H1 (cell line): ENCODE measurements around the gene CROCC. TPM values are rescaled to one million over a fixed set of nuclear protein-coding genes. Genes with fewer than 3 reads are reported as not detected.
A peak's percentile ranks its signal among the peaks of the same experiment; 100 is the strongest.

Experiments
- CTCF ChIA-PET: fragments of 300-600 bp; sonication (Branson Sonifier 250); formaldehyde crosslinking; loops from one replicate; lab custom pipeline; 2021; ENCODE audit not compliant: partially characterized antibody; lab: Charles Lee
- POLR2A ChIA-PET: fragments of 300-600 bp; sonication (Branson Sonifier 250); formaldehyde crosslinking; loops from one replicate; lab custom pipeline; 2021; ENCODE audit warnings: inconsistent platforms; ENCODE audit not compliant: partially characterized antibody; lab: Charles Lee
- DNase-seq, 2 experiments: peaks; one replicate each; pipeline versions ENCODE4 v3.0.0 to v3.0.0-alpha.2; 2010 to 2022; ENCODE audit warnings: low spot score in 2 of 2, low read depth in 1 of 2, mixed read lengths in 1 of 2
- FAIRE-seq: peaks from 2 replicates; lab custom pipeline; 2011; peaks lifted over from hg19 to GRCh38; lab: Jason Lieb, UNC
- H2AFZ ChIP-seq: 2 replicates; pipeline ENCODE4 v1.8.1; 2012; ENCODE audit warnings: low read length, inconsistent platforms
- H2AK5ac ChIP-seq: 2 replicates; pipeline ENCODE4 v1.6.1; 2013; ENCODE audit warnings: low read depth, low read length
- H2BK120ac ChIP-seq: replicated peaks from 2 replicates; pipeline ENCODE3; 2013; ENCODE audit warnings: low read depth, low read length, inconsistent platforms
- H2BK12ac ChIP-seq: 2 replicates; pipeline ENCODE4 v1.6.1; 2013; ENCODE audit warnings: low read depth, low read length
- H2BK15ac ChIP-seq: 2 replicates; pipeline ENCODE4 v1.6.1; 2013; ENCODE audit warnings: low read length
- H2BK20ac ChIP-seq: 2 replicates; pipeline ENCODE4 v1.6.1; 2013; ENCODE audit warnings: low read length
- H2BK5ac ChIP-seq: 2 replicates; pipeline ENCODE4 v1.6.1; 2013; ENCODE audit warnings: low read depth, low read length
- H3K14ac ChIP-seq: 2 replicates; pipeline ENCODE4 v1.6.1; 2013; ENCODE audit warnings: inconsistent platforms; ENCODE audit not compliant: insufficient read length
- H3K18ac ChIP-seq: 2 replicates; pipeline ENCODE4 v1.6.1; 2013; ENCODE audit warnings: low read length; ENCODE audit errors: extremely low read depth
- H3K23ac ChIP-seq: 2 replicates; pipeline ENCODE4 v1.6.1; 2013; ENCODE audit warnings: inconsistent platforms; ENCODE audit not compliant: insufficient read length
- H3K23me2 ChIP-seq: 2 replicates; pipeline ENCODE4 v1.6.1; 2013; ENCODE audit warnings: low read depth, low read length
- H3K27ac ChIP-seq: 2 replicates; pipeline ENCODE4 v1.6.1; 2011; ENCODE audit warnings: low read depth, low read length, inconsistent platforms
- H3K27me3 ChIP-seq, 4 experiments: replicated peaks in 1 of 4; 1 replicate in 1 of 4; 2 replicates in 3 of 4; pipeline versions ENCODE4 v1.6.1 to v1.8.1; 2011 to 2013; ENCODE audit warnings: low read length in 3 of 4, mild to moderate bottlenecking in 3 of 4, inconsistent platforms in 2 of 4, mixed read lengths in 2 of 4, moderate library complexity in 1 of 4; ENCODE audit not compliant: control insufficient read depth in 3 of 4, insufficient read depth in 3 of 4; ENCODE audit errors: extremely low read depth in 1 of 4
- H3K36me3 ChIP-seq, 4 experiments: 2 replicates each; pipeline versions ENCODE4 v1.6.1 to v1.8.1; 2011 to 2013; ENCODE audit warnings: mild to moderate bottlenecking in 4 of 4, low read length in 3 of 4, moderate library complexity in 2 of 4, control low read depth in 1 of 4, inconsistent platforms in 1 of 4; ENCODE audit not compliant: insufficient read depth in 4 of 4, control insufficient read depth in 2 of 4
- H3K4ac ChIP-seq: replicated peaks from 2 replicates; pipeline ENCODE3; 2013; ENCODE audit warnings: low read length, low read depth, mixed read lengths, inconsistent platforms; ENCODE audit not compliant: insufficient read length
- H3K4me1 ChIP-seq, 4 experiments: replicated peaks in 1 of 4; 1 replicate in 1 of 4; 2 replicates in 3 of 4; pipeline versions ENCODE4 v1.6.1 to v1.8.1; 2011 to 2013; ENCODE audit warnings: low read length in 3 of 4, inconsistent platforms in 2 of 4, mixed read lengths in 1 of 4; ENCODE audit not compliant: insufficient read depth in 4 of 4, control insufficient read depth in 3 of 4
- H3K4me2 ChIP-seq, 2 experiments: 2 replicates each; pipeline versions ENCODE4 v1.6.1 to v1.8.1; 2011 to 2013; ENCODE audit warnings: low read depth in 2 of 2, low read length in 2 of 2, control low read depth in 1 of 2, inconsistent platforms in 1 of 2, mild to moderate bottlenecking in 1 of 2; ENCODE audit not compliant: insufficient read depth in 1 of 2
- H3K4me3 ChIP-seq, 4 experiments: fragments of 200-600, 300-600 bp in 1 of 4; sonication (generic), shearing (Covaris generic), sonication (Bioruptor Twin) in 1 of 4; 2 replicates each; pipeline versions ENCODE4 v1.5.1 to v1.8.1; 2011 to 2016; ENCODE audit warnings: low read length in 4 of 4, low read depth in 3 of 4, control low read depth in 2 of 4, inconsistent platforms in 2 of 4, mild to moderate bottlenecking in 2 of 4, mixed read lengths in 1 of 4, moderate library complexity in 1 of 4; ENCODE audit not compliant: insufficient read depth in 2 of 4; ENCODE audit errors: extremely low read depth in 1 of 4
- H3K56ac ChIP-seq: replicated peaks from 2 replicates; pipeline ENCODE3; 2013; ENCODE audit warnings: low read depth, mild to moderate bottlenecking, mixed read lengths, low read length, inconsistent platforms; ENCODE audit not compliant: insufficient read length
- H3K79me1 ChIP-seq: 2 replicates; pipeline ENCODE4 v1.6.1; 2013; ENCODE audit warnings: low read depth, low read length, control low read depth
- H3K79me2 ChIP-seq, 2 experiments: 2 replicates each; pipeline versions ENCODE4 v1.6.1 to v1.8.1; 2012 to 2013; ENCODE audit warnings: low read length in 2 of 2, mild to moderate bottlenecking in 2 of 2, inconsistent platforms in 1 of 2; ENCODE audit not compliant: insufficient read depth in 2 of 2, control insufficient read depth in 1 of 2
- H3K9ac ChIP-seq, 4 experiments: replicated peaks in 1 of 4; 1 replicate in 1 of 4; 2 replicates in 3 of 4; pipeline versions ENCODE4 v1.6.1 to v1.8.1; 2011 to 2013; ENCODE audit warnings: low read depth in 3 of 4, low read length in 3 of 4, control low read depth in 2 of 4, mild to moderate bottlenecking in 2 of 4, moderate library complexity in 2 of 4, inconsistent platforms in 1 of 4; ENCODE audit errors: extremely low read depth in 1 of 4
- H3K9me3 ChIP-seq, 2 experiments: 2 replicates each; pipeline versions ENCODE4 v1.6.1 to v1.8.1; 2012 to 2013; ENCODE audit warnings: mild to moderate bottlenecking in 2 of 2, moderate library complexity in 2 of 2, control low read depth in 1 of 2, inconsistent platforms in 1 of 2, low read depth in 1 of 2, low read length in 1 of 2, mixed read lengths in 1 of 2; ENCODE audit not compliant: insufficient read depth in 2 of 2
- H4K20me1 ChIP-seq, 2 experiments: replicated peaks in 1 of 2; 2 replicates each; pipeline versions ENCODE3 to v1.8.1; 2011 to 2013; ENCODE audit warnings: inconsistent platforms in 2 of 2, low read length in 2 of 2, mild to moderate bottlenecking in 1 of 2; ENCODE audit not compliant: insufficient read depth in 2 of 2, control insufficient read depth in 1 of 2
- H4K5ac ChIP-seq: 2 replicates; pipeline ENCODE4 v1.6.1; 2013; ENCODE audit warnings: low read length, low read depth, mixed read lengths, inconsistent platforms; ENCODE audit not compliant: insufficient read length
- H4K8ac ChIP-seq: 2 replicates; pipeline ENCODE4 v1.8.0; 2013; ENCODE audit warnings: mild to moderate bottlenecking, moderate library complexity, low read length, inconsistent platforms; ENCODE audit not compliant: insufficient read depth; ENCODE audit errors: extremely low read depth
- H4K91ac ChIP-seq: replicated peaks from 2 replicates; pipeline ENCODE3; 2013; ENCODE audit warnings: low read length, mixed read lengths, inconsistent platforms; ENCODE audit not compliant: insufficient read length
- ATF2 ChIP-seq: IDR thresholded peaks from 2 replicates; pipeline ENCODE4 v1.6.1; 2012; ENCODE audit warnings: low read length, inconsistent platforms
- CHD1 ChIP-seq: IDR thresholded peaks from 2 replicates; pipeline ENCODE4 v1.6.1; 2012; ENCODE audit warnings: low read depth, low read length, improper control_type of control experiment
- EZH2 ChIP-seq: fragments of 200-600 bp; sonication (generic); IDR thresholded peaks from 2 replicates; pipeline ENCODE4 v1.7.1; 2012; ENCODE audit warnings: low read depth, mild to moderate bottlenecking, moderate library complexity, low read length, inconsistent platforms; ENCODE audit not compliant: severe bottlenecking
- GTF2F1 ChIP-seq: IDR thresholded peaks from 2 replicates; pipeline ENCODE4 v1.6.1; 2012; ENCODE audit warnings: low read depth, low read length, improper control_type of control experiment, borderline replicate concordance
- KDM1A ChIP-seq: fragments of 200-600, 300-600 bp; sonication (generic); IDR thresholded peaks from 2 replicates; pipeline ENCODE4 v1.7.1; 2016; ENCODE audit warnings: mild to moderate bottlenecking, low read length, borderline replicate concordance
- RAD21 ChIP-seq, 2 experiments: IDR thresholded peaks in 1 of 2; conservative IDR thresholded peaks in 1 of 2; 2 replicates each; pipeline ENCODE4 v1.6.1; 2011; ENCODE audit warnings: low read depth in 2 of 2, low read length in 2 of 2, improper control_type of control experiment in 1 of 2, inconsistent platforms in 1 of 2, mild to moderate bottlenecking in 1 of 2, moderate library complexity in 1 of 2
- RNF2 ChIP-seq: fragments of 200-900, 300-1000 bp; sonication (generic); IDR thresholded peaks from 2 replicates; pipeline ENCODE4 v1.7.1; 2016; ENCODE audit warnings: borderline replicate concordance, low read depth, mild to moderate bottlenecking, antibody characterized with exemption, low read length; ENCODE audit not compliant: poor library complexity, severe bottlenecking; ENCODE audit errors: missing control alignments
- SIX5 ChIP-seq: IDR thresholded peaks from 2 replicates; pipeline ENCODE4 v1.6.1; 2011; ENCODE audit warnings: mild to moderate bottlenecking, low read depth, low read length
- SP1 ChIP-seq: IDR thresholded peaks from 2 replicates; pipeline ENCODE4 v1.6.1; 2011; ENCODE audit warnings: low read depth, low read length
- WGBS, 2 experiments: shearing (Covaris generic) in 1 of 2; methylation state at CpG; one replicate each; pipeline versions ENCODE4 v1.1.6 to v1.1.7; 2013 to 2015; ENCODE audit warnings: low lambda C conversion rate in 2 of 2, mixed read lengths in 2 of 2, inconsistent platforms in 1 of 2, low coverage in 1 of 2, missing lambda C conversion rate in 1 of 2; ENCODE audit not compliant: insufficient replicate concordance in 2 of 2, insufficient coverage in 1 of 2, insufficient read length in 1 of 2; ENCODE audit errors: extremely low coverage in 1 of 2, missing lambda C conversion rate in 1 of 2; 5-methylcytosine and 5-hydroxymethylcytosine counted together
- polyA plus RNA-seq, 7 experiments: library from polyadenylated mRNA; depleted of rRNA in 3 of 7; stranded (reverse) in 5 of 7; unstranded in 2 of 7; fragments of >200 nt in 5 of 7; fragments of 200-250 nt in 2 of 7; gene quantifications; 1 replicate in 5 of 7; 2 replicates in 1 of 7; 4 replicates in 1 of 7; pipeline versions ENCODE4 v1.2.1 to v1.2.3, GENCODE V29; 2011 to 2013; ENCODE audit warnings: missing spikeins in 2 of 7, mixed read lengths in 2 of 7
- total RNA-seq: library from RNA; stranded (reverse); fragmentation: NEBNext Ultra II Directional; extraction: Animal tissue kit (Norgen Biotek cat#: 25700); gene quantifications from 2 replicates; pipeline ENCODE4 v1.2.1, GENCODE V29; 2021
- TF ChIP-seq, protein P1 (sequence below): IDR thresholded peaks from 2 replicates; pipeline ENCODE4 v1.6.1; 2012; ENCODE audit warnings: inconsistent platforms

Gene CROCC
- total and polyA plus RNA-seq, 2 of the 8 experiments (the other 6 are each of a cell fraction or from before 2014, with no cell fraction given), result 12.1 to 39.5 TPM

DNA sequence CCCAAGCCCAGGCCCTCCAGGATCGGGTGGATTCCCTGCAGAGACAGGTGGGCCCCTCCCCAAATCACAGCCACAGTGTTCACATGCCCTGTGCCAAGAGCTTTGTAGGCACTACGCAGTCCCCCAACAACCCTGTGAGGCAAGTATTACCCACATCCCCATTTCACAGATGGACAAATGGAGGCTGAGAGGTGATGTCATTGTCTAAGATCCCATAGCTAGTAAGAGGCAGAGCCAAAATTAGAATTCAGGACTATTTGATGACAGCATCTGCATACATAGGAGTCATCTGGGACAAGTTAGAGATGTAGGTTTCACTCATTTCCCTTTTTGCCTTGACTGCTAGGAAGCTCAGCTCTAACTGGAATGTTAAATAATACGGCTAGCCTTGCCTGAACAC, 46.6 kb downstream of the CROCC start:
- no peaks in the 10 kb centered on the region for H3K79me1 ChIP-seq
- H3K36me3 ChIP-seq, result peaks cover 7 to 35% (median 20%) of the 10 kb centered on the region in 4 experiments; a peak in 7 of 8 replicates
- ChIA-PET CTCF (interaction anchor here (0.6 to 14.3 kb wide), 5 partner anchors 16 to 1499 kb away, joined by 3 to 267 read pairs (median 5); partner anchors contain the start of gene MFAP2), POLR2A (interaction anchor here (0.6 to 9.5 kb wide), 4 partner anchors 8 to 673 kb away, joined by 3 to 92 read pairs (median 4); partner anchors contain the start of gene MFAP2)
- no peaks in the 10 kb centered on the region for H3K9me3 ChIP-seq
- DNase-seq, result no peak
- H4K8ac ChIP-seq, result no peak overlapping the region
- H4K91ac ChIP-seq, result no peak overlapping the region
- H3K79me2 ChIP-seq, result no peaks in the 10 kb centered on the region
- H2BK15ac ChIP-seq, result no peak overlapping the region
- no peak overlapping the region for H3K14ac ChIP-seq
- no peak overlapping the region for H4K5ac ChIP-seq
- no peak overlapping the region for H3K4me3 ChIP-seq
- no peak overlapping the region for H3K23ac ChIP-seq
- H2BK120ac ChIP-seq, result no peak overlapping the region
- no peak overlapping the region for H3K4me2 ChIP-seq
- no peak for FAIRE-seq
- no peak overlapping the region for H2AK5ac ChIP-seq
- H3K4me1 ChIP-seq, result peaks cover 0 to 11% (median 8%) of the 10 kb centered on the region in 4 experiments; a peak in 6 of 7 replicates
- no peak overlapping the region for H2BK20ac ChIP-seq
- no peaks in the 10 kb centered on the region for H3K27me3 ChIP-seq
- no peak overlapping the region for H3K9ac ChIP-seq
- peaks cover 3% of the 10 kb centered on the region; the same call in 1 of the 2 replicates for H3K23me2 ChIP-seq
- H3K27ac ChIP-seq, result no peak overlapping the region
- WGBS, 2 experiments, result 96% methylated on average over 3 of the region's 3 CpGs; no CpG with 5 or more reads in 1 of the 2 experiments
- H3K4ac ChIP-seq, result no peak overlapping the region
- H3K56ac ChIP-seq, result no peak overlapping the region
- H2BK5ac ChIP-seq, result no peak overlapping the region
- H3K18ac ChIP-seq, result no peak overlapping the region
- peaks cover 8 to 14% of the 10 kb centered on the region in 2 experiments for H4K20me1 ChIP-seq
- H2BK12ac ChIP-seq, result no peak overlapping the region
- H2AFZ ChIP-seq, result no peak overlapping the region
- TF ChIP-seq GTF2F1 (no peak), EZH2 (no peak), KDM1A (peak; percentile 46; the same call in 1 of the 2 replicates), SIX5 (no peak), RNF2 (no peak), SP1 (no peak), RAD21 (IDR thresholded peaks at IDR 0.05 in 1 of 2, conservative IDR thresholded peaks at IDR 0.05 in 1 of 2; ENCODE audit: low read depth in 2 of 2, low read length in 2 of 2) (no peak), CHD1 (no peak), ATF2 (0 out of 2 replicates have a peak, but pooled peaks have one; percentile 24)
- TF ChIP-seq, protein P1, sequence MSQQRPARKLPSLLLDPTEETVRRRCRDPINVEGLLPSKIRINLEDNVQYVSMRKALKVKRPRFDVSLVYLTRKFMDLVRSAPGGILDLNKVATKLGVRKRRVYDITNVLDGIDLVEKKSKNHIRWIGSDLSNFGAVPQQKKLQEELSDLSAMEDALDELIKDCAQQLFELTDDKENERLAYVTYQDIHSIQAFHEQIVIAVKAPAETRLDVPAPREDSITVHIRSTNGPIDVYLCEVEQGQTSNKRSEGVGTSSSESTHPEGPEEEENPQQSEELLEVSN, result no peak
